ENCODE results near the gene ING1.

GRCh38 chr13:110734561-110734960, 21.1 kb downstream of the ING1 start:
- no peak for TF ChIP-seq CTCF (IDR thresholded peaks at IDR 0.05)
- no peak for TF ChIP-seq MAX (IDR thresholded peaks at IDR 0.05)
- no peak for TF ChIP-seq RCOR1 (IDR thresholded peaks at IDR 0.05; ENCODE audit: low read depth, low read length)
- TF ChIP-seq MAZ (IDR thresholded peaks at IDR 0.05; ENCODE audit: borderline replicate concordance, low read depth, low read length): no peak
